Smooth muscle cell (in vitro differentiated cells): ENCODE results near the gene FGD4. TPM values are rescaled to one million over a fixed set of nuclear protein-coding genes. Genes with fewer than 3 reads are reported as not detected.

Experiments used
- DNase-seq: peaks from one replicate; lab custom pipeline; 2025; ENCODE audit not compliant: unreplicated experiment; lab: John Stamatoyannopoulos, UW
- H2AFZ ChIP-seq: fragments of 200-600 bp; sonication (generic); 2 replicates; pipeline ENCODE4 v1.6.0; 2016; ENCODE audit warnings: antibody characterized with exemption, low read depth, mild to moderate bottlenecking
- H3F3A ChIP-seq: fragments of 200-600 bp; sonication (generic); 2 replicates; pipeline ENCODE4 v1.6.0; 2017; ENCODE audit warnings: antibody characterized with exemption, low read depth
- H3K27ac ChIP-seq: fragments of 200-600 bp; sonication (generic); 2 replicates; pipeline ENCODE4 v1.5.1; 2016; ENCODE audit warnings: low read depth, mild to moderate bottlenecking
- H3K27me3 ChIP-seq: fragments of 200-600 bp; sonication (generic); 2 replicates; pipeline ENCODE4 v1.6.1; 2016; ENCODE audit warnings: low read depth, mild to moderate bottlenecking
- H3K36me3 ChIP-seq: fragments of 200-600 bp; sonication (generic); 2 replicates; pipeline ENCODE4 v1.5.1; 2016; ENCODE audit warnings: low read depth
- H3K4me1 ChIP-seq: fragments of 200-600 bp; sonication (generic); 2 replicates; pipeline ENCODE4 v1.5.1; 2016; ENCODE audit warnings: low read depth
- H3K4me2 ChIP-seq: fragments of 200-600 bp; sonication (generic); 2 replicates; pipeline ENCODE4 v1.6.0; 2016; ENCODE audit warnings: mild to moderate bottlenecking
- H3K4me3 ChIP-seq: fragments of 200-600 bp; sonication (generic); 2 replicates; pipeline ENCODE4 v1.5.1; 2016; ENCODE audit warnings: mild to moderate bottlenecking
- H3K79me2 ChIP-seq: fragments of 200-600 bp; sonication (generic); 2 replicates; pipeline ENCODE4 v1.6.0; 2016; ENCODE audit warnings: low read depth, mild to moderate bottlenecking
- H3K9ac ChIP-seq: fragments of 200-600 bp; sonication (generic); 2 replicates; pipeline ENCODE4 v1.6.0; 2016; ENCODE audit warnings: low read depth
- H3K9me3 ChIP-seq: fragments of 200-600 bp; sonication (generic); replicated peaks from 2 replicates; pipeline ENCODE4 v1.5.1; 2016; ENCODE audit warnings: low read depth
- H4K20me1 ChIP-seq: fragments of 200-600 bp; sonication (generic); 2 replicates; pipeline ENCODE4 v1.6.0; 2016; ENCODE audit warnings: low read depth
- WGBS: methylation state at CpG from one replicate; pipeline ENCODE4 v1.1.7; 2016; ENCODE audit warnings: low lambda C conversion rate; 5-methylcytosine and 5-hydroxymethylcytosine counted together
- polyA plus RNA-seq: library from polyadenylated mRNA; unstranded; fragments of >200 nt; fragmentation: Nextera tagmentation; extraction: Ambion mirVana; gene quantifications from 2 replicates; pipeline ENCODE4 v1.2.1, GENCODE V29; 2016
- small RNA-seq: library from RNA; depleted of rRNA; stranded (forward); fragments of <200 nt; gene quantifications from one replicate; pipeline ENCODE3, GENCODE V24; 2014
- total RNA-seq: library from RNA; depleted of rRNA; stranded (reverse); fragments of >200 nt; gene quantifications from 2 replicates; pipeline ENCODE4 v1.2.3, GENCODE V29; 2014
- TF ChIP-seq, protein P1 (sequence below): fragments of 200-600 bp; sonication (generic); IDR thresholded peaks from 2 replicates; pipeline ENCODE4 v1.5.1; 2017; ENCODE audit warnings: borderline replicate concordance, mild to moderate bottlenecking, antibody characterized with exemption; ENCODE audit not compliant: insufficient read depth, poor library complexity, severe bottlenecking

FGD4 gene
- total and polyA plus RNA-seq, 2 experiments from 2014 or later: 0.42 to 5.8 TPM

DNA sequence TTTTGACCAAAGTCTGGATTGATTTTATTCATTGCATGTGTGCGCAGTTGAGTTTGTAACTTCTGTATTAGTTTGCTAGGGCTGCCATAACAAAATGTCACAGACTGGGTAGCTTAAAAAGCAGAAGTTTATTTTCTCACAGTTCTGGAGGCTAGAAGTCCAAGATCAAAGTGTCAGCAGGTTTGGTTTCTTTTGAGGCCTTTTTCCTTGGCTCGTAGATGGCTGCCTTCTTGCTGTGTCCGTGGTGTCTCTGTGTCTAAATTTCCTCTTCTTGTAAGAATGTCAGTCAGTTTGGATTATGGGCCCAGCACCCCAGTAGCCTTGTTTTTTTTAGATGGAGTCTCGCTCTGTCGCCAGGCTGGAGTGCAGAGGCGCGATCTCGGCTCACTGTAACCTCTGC, 291.6 kb downstream of the FGD4 start:
- Histone ChIP-seq H3K36me3 (no peaks in the 10 kb centered on the region), H4K20me1 (peaks cover 73% of the 10 kb centered on the region), H3K9me3 (no peaks in the 10 kb centered on the region), H3K9ac (no peak overlapping the region), H3K4me2 (no peak overlapping the region), H2AFZ (no peak overlapping the region), H3K4me1 (no peaks in the 10 kb centered on the region), H3F3A (no peaks in the 10 kb centered on the region), H3K27me3 (no peaks in the 10 kb centered on the region), H3K27ac (no peak overlapping the region), H3K79me2 (peaks cover 99% of the 10 kb centered on the region), H3K4me3 (no peak overlapping the region)
- TF ChIP-seq, protein P1, sequence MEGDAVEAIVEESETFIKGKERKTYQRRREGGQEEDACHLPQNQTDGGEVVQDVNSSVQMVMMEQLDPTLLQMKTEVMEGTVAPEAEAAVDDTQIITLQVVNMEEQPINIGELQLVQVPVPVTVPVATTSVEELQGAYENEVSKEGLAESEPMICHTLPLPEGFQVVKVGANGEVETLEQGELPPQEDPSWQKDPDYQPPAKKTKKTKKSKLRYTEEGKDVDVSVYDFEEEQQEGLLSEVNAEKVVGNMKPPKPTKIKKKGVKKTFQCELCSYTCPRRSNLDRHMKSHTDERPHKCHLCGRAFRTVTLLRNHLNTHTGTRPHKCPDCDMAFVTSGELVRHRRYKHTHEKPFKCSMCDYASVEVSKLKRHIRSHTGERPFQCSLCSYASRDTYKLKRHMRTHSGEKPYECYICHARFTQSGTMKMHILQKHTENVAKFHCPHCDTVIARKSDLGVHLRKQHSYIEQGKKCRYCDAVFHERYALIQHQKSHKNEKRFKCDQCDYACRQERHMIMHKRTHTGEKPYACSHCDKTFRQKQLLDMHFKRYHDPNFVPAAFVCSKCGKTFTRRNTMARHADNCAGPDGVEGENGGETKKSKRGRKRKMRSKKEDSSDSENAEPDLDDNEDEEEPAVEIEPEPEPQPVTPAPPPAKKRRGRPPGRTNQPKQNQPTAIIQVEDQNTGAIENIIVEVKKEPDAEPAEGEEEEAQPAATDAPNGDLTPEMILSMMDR: no peak
- no peak for DNase-seq
- 91% methylated on average over 8 of the region's 8 CpGs for WGBS

DNA sequence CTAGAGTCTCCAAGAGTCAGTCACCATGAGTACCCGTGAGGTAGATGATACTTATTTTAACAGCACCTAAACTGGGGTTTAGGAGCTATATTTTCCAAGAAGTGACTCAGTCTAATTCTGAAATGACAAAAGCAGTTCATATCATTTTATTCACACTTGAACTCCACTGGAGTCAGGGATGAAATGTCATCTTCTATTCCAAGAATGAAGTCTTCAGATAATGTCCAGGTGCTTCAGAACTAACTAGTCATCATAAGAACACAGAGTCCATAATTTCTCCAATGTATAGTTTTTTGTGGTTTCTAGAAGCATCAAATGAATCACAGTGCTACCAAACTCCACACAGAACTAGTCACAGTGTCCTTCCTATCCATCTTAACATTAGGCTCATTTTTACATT, 293.0 kb downstream of the FGD4 start:
- H3K9me3 ChIP-seq: no peaks in the 10 kb centered on the region
- H3K79me2 ChIP-seq: peaks cover 98% of the 10 kb centered on the region
- no peak overlapping the region for H3K4me3 ChIP-seq
- H3K4me2 ChIP-seq: no peak overlapping the region
- H4K20me1 ChIP-seq: peaks cover 66% of the 10 kb centered on the region
- no peaks in the 10 kb centered on the region for H3K4me1 ChIP-seq
- H3K27me3 ChIP-seq: no peaks in the 10 kb centered on the region
- DNase-seq: no peak
- no peaks in the 10 kb centered on the region for H3K36me3 ChIP-seq
- TF ChIP-seq, protein P1: no peak
- H3K9ac ChIP-seq: no peak overlapping the region
- H3F3A ChIP-seq: no peaks in the 10 kb centered on the region
- H3K27ac ChIP-seq: no peak overlapping the region
- WGBS: 89% methylated on average over 1 of the region's 1 CpG
- H2AFZ ChIP-seq: no peak overlapping the region

DNA sequence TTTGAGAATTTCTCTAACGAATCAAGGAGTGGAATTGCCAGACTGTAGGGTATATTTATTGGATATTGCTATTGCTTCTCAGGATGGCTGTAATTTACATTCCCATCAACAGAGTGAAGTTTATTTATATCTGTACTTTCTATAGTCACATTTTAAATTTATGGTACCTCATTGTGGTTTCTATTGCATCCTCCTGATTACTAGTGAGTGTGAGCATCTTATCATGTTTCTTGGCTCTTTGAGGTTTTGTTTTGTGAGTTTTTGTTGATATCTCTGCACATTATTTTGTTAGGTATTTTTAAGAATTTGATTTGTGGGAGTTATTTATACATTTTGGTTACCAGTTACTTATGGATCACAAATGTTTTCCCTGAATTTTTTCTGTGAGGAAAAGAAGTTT, 293.7 kb downstream of the FGD4 start:
- Histone ChIP-seq H3F3A (no peaks in the 10 kb centered on the region), H3K4me3 (no peak overlapping the region), H4K20me1 (peaks cover 65% of the 10 kb centered on the region), H3K4me1 (no peaks in the 10 kb centered on the region), H3K9me3 (no peaks in the 10 kb centered on the region), H3K79me2 (peaks cover 98% of the 10 kb centered on the region), H3K27me3 (no peaks in the 10 kb centered on the region), H2AFZ (no peak overlapping the region), H3K4me2 (no peak overlapping the region), H3K9ac (no peak overlapping the region), H3K36me3 (no peaks in the 10 kb centered on the region), H3K27ac (no peak overlapping the region)
- 100% methylated on average over 1 of the region's 1 CpG for WGBS
- TF ChIP-seq, protein P1: no peak
- DNase-seq: no peak

Small RNA genes lying within 50 kb of the gene (small RNA-seq; reads per million reads assigned to genes)
- gene RF00019: not detected
- not detected for gene RNU6-494P
